HUES48 (cell line): ENCODE measurements around the gene TCAF1.
A peak's percentile ranks its signal among the peaks of the same experiment; 100 is the strongest.

ENCODE experiments used
- H3K27ac ChIP-seq: one replicate; pipeline ENCODE4 v1.7.0; 2013; ENCODE audit warnings: low read depth, low read length, inconsistent platforms
- H3K27me3 ChIP-seq: 2 replicates; pipeline ENCODE4 v1.6.1; 2013; ENCODE audit warnings: mild to moderate bottlenecking, low read length; ENCODE audit not compliant: control insufficient read depth, insufficient read depth
- H3K36me3 ChIP-seq: 2 replicates; pipeline ENCODE4 v1.6.1; 2013; ENCODE audit warnings: low read length; ENCODE audit not compliant: control insufficient read depth, insufficient read depth
- H3K4me1 ChIP-seq: 2 replicates; pipeline ENCODE4 v1.6.1; 2013; ENCODE audit warnings: mild to moderate bottlenecking, low read length; ENCODE audit not compliant: control insufficient read depth, insufficient read depth
- H3K4me3 ChIP-seq: 2 replicates; pipeline ENCODE4 v1.5.1; 2013; ENCODE audit warnings: mild to moderate bottlenecking, low read depth, low read length
- H3K9ac ChIP-seq: 2 replicates; pipeline ENCODE4 v1.6.1; 2013; ENCODE audit warnings: mild to moderate bottlenecking, low read depth, low read length, moderate library complexity
- H3K9me3 ChIP-seq: 2 replicates; pipeline ENCODE4 v1.6.1; 2013; ENCODE audit warnings: low read length; ENCODE audit not compliant: control insufficient read depth, insufficient read depth

TCAF1 gene

GRCh38 chr7:143929224-143929920, 27.4 kb upstream of the TCAF1 start:
- Histone ChIP-seq H3K27me3 (no peaks in the 10 kb centered on the region), H3K4me1 (no peaks in the 10 kb centered on the region), H3K9ac (no peak overlapping the region), H3K36me3 (no peaks in the 10 kb centered on the region), H3K9me3 (no peaks in the 10 kb centered on the region), H3K4me3 (no peak overlapping the region), H3K27ac (no peak overlapping the region)

- Histone ChIP-seq H3K4me1 (no peaks in the 10 kb centered on the region), H3K27me3 (no peaks in the 10 kb centered on the region), H3K9me3 (no peaks in the 10 kb centered on the region), H3K9ac (no peak overlapping the region), H3K4me3 (no peak overlapping the region), H3K27ac (no peak overlapping the region), H3K36me3 (no peaks in the 10 kb centered on the region)
Observed at GRCh38 chr7:143924851-143925250, 22.9 kb upstream of the TCAF1 start.

- H3K4me1 ChIP-seq, result no peaks in the 10 kb centered on the region
- H3K4me3 ChIP-seq, result no peak overlapping the region
- H3K9ac ChIP-seq, result no peak overlapping the region
- H3K27me3 ChIP-seq, result no peaks in the 10 kb centered on the region
- H3K27ac ChIP-seq, result no peak overlapping the region
- no peaks in the 10 kb centered on the region for H3K36me3 ChIP-seq
- H3K9me3 ChIP-seq, result no peaks in the 10 kb centered on the region
Observed at GRCh38 chr7:143914938-143915652, 13.1 kb upstream of the TCAF1 start.

GRCh38 chr7:143913945-143914615, 12.1 kb upstream of the TCAF1 start:
- Histone ChIP-seq H3K9ac (no peak overlapping the region), H3K36me3 (no peaks in the 10 kb centered on the region), H3K4me1 (no peaks in the 10 kb centered on the region), H3K27ac (no peak overlapping the region), H3K4me3 (no peak overlapping the region), H3K9me3 (no peaks in the 10 kb centered on the region), H3K27me3 (no peaks in the 10 kb centered on the region)

- Histone ChIP-seq H3K27ac (no peak overlapping the region), H3K4me1 (peaks cover 16% of the 10 kb centered on the region), H3K4me3 (no peak overlapping the region)
Observed at GRCh38 chr7:143910473-143911248, 8.7 kb upstream of the TCAF1 start.

GRCh38 chr7:143909863-143910262, 7.9 kb upstream of the TCAF1 start:
- H3K27ac ChIP-seq, result no peak overlapping the region
- no peaks in the 10 kb centered on the region for H3K27me3 ChIP-seq
- no peaks in the 10 kb centered on the region for H3K36me3 ChIP-seq
- no peak overlapping the region for H3K4me3 ChIP-seq
- no peaks in the 10 kb centered on the region for H3K9me3 ChIP-seq
- no peak overlapping the region for H3K9ac ChIP-seq
- peaks cover 22% of the 10 kb centered on the region for H3K4me1 ChIP-seq

More at GRCh38 chr7:143910473-143911248, 8.7 kb upstream of the TCAF1 start:
- Histone ChIP-seq H3K9me3 (no peaks in the 10 kb centered on the region), H3K27me3 (no peaks in the 10 kb centered on the region), H3K36me3 (no peaks in the 10 kb centered on the region), H3K9ac (no peak overlapping the region)

- Histone ChIP-seq H3K4me1 (peaks cover 28% of the 10 kb centered on the region), H3K27ac (no peak overlapping the region), H3K4me3 (no peak overlapping the region), H3K36me3 (no peaks in the 10 kb centered on the region), H3K9me3 (no peaks in the 10 kb centered on the region), H3K9ac (no peak overlapping the region), H3K27me3 (no peaks in the 10 kb centered on the region)
Observed at GRCh38 chr7:143908120-143908519, 6.1 kb upstream of the TCAF1 start.

- H3K36me3 ChIP-seq, result no peaks in the 10 kb centered on the region
- peaks cover 28% of the 10 kb centered on the region for H3K4me1 ChIP-seq
- H3K9me3 ChIP-seq, result no peaks in the 10 kb centered on the region
Observed at GRCh38 chr7:143906895-143907294, 4.9 kb upstream of the TCAF1 start.

GRCh38 chr7:143906151-143906550, 4.2 kb upstream of the TCAF1 start:
- H3K9ac ChIP-seq, result no peak overlapping the region
- no peaks in the 10 kb centered on the region for H3K9me3 ChIP-seq

More at GRCh38 chr7:143906895-143907294, 4.9 kb upstream of the TCAF1 start:
- Histone ChIP-seq H3K27ac (peak overlapping the region; percentile 71), H3K9ac (no peak overlapping the region), H3K4me3 (no peak overlapping the region), H3K27me3 (no peaks in the 10 kb centered on the region)

GRCh38 chr7:143905509-143905908, 3.5 kb upstream of the TCAF1 start:
- H3K9ac ChIP-seq, result no peak overlapping the region
- no peaks in the 10 kb centered on the region for H3K36me3 ChIP-seq
- H3K9me3 ChIP-seq, result no peaks in the 10 kb centered on the region
- peaks cover 33% of the 10 kb centered on the region for H3K4me1 ChIP-seq
- H3K27me3 ChIP-seq, result no peaks in the 10 kb centered on the region
- H3K27ac ChIP-seq, result no peak overlapping the region
- no peak overlapping the region for H3K4me3 ChIP-seq

More at GRCh38 chr7:143906151-143906550, 4.2 kb upstream of the TCAF1 start:
- Histone ChIP-seq H3K27me3 (no peaks in the 10 kb centered on the region), H3K4me3 (no peak overlapping the region), H3K36me3 (no peaks in the 10 kb centered on the region), H3K27ac (peak overlapping the region; percentile 71), H3K4me1 (peaks cover 28% of the 10 kb centered on the region)
